Colon (tissue), 2 donors: ENCODE measurements around the gene CAVIN1.
"Not testable (repeated sequence)": the region's sequence is repeated elsewhere in the genome, so short reads cannot be mapped to it uniquely, and the experiment has no call there.

Experiments
- FAIRE-seq: peaks from 2 replicates; lab custom pipeline; 2012; peaks lifted over from hg19 to GRCh38; lab: Jason Lieb, UNC
- donor health status: control.
- donor health status: control.

Gene CAVIN1

GRCh38 chr17:42429726-42430447 is 6.8 kb upstream of the CAVIN1 start:
- no peak for FAIRE-seq

DNA sequence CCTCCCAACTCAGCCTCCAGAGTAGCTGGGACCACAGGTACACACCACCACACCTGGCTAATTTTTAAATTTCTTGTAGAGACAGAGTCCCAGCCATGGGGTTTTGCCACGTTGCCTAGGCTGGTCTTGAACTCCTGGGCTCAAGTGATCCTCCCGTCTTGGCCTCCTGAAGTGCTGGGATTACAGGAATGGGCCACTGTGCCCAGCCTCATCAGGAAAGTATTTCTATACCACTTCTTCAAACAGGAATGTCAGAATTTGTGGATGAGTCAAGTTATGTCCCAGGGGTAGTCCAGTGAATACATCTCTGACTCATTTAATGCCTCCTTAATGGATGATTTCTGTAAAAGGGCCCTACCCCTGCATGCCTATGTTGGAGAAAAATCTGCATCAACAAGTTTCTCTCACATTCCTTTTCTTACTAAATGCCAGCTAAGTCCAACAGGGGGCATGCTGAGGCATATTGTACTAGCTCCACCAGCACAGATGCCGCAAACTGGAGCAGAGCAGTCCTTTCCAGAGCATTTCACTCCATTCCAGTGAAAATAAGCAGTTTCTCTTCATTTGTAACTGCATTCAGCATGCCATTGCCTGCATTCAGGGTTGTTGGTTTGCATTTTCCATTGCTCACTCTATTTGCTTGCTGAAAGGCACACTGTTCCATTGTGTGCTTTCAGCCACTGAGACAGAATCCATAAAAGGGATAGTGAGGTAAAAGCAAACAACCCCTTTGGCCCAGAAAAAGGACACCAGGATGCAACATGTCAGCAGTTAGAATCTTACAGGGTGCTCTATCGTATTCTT is 5.3 kb upstream of the CAVIN1 start:
- FAIRE-seq, result no peak

DNA sequence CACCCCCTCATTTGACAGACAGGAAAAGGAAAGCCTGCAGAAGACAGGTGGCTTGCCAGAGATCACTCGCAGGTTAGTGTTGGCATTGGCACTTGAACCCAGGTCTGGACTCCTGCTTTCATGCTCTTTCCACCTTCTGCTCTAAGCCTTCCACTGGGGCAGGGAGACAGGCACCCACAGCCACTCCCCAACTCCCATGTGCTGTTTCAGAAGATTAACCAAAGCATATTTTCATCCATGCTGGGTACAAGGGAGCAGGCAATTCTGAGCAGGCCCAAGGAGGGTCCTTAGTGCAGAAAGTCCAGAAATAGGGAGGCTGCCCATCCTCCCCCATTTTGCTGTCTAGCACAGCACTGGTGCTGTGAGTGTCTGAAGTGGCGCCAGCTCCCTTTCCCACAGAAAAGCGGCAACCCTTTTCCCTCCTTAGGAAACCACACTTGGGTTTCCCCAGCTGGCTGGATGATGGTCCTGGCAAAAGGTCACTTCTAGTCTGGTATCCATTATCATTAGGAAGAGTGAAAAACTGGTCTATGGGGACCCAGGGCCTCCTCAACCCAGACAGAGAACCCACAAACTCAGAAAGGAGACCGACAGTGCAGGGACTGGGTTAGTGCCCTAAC is 2.0 kb upstream of the CAVIN1 start:
- no peak for FAIRE-seq

GRCh38 chr17:42423766-42424165 is 710 bp upstream of the CAVIN1 start:
- no peak for FAIRE-seq

DNA sequence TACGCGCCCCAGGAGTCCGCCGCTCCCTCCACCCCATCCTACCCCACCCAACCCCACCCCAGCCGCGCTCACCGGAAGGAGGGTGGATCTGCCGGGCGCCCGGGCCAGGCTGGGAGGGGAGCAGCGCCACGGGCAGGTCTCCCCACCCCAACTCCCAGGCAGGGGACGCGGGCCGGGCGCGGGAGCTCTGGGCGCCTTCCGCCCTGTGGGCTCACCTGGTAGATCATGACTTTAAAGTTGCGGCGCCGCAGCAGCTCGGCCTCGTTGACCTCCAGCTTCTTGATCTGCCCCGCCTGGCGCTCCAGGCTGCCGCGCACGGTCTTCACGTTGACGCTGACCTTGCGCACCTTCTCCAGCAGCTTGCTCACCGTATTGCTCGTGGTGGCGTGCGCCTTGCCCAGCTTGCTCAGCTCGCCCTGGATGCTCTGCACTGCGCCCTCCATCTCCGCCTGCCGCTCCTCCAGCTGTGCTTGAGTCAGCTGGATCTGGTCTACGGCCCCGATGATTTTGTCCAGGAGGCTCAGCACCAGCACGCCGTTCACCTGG is 571 bp downstream of the CAVIN1 start:
- no peak for FAIRE-seq

GRCh38 chr17:42421507-42422338 is 1.3 kb downstream of the CAVIN1 start:
- no peak for FAIRE-seq

GRCh38 chr17:42421136-42421506 is 1.9 kb downstream of the CAVIN1 start:
- FAIRE-seq, result no peak

- not testable (repeated sequence) for FAIRE-seq
These were observed 5.1 kb downstream of the CAVIN1 start for GRCh38 chr17:42417981-42418380.

DNA sequence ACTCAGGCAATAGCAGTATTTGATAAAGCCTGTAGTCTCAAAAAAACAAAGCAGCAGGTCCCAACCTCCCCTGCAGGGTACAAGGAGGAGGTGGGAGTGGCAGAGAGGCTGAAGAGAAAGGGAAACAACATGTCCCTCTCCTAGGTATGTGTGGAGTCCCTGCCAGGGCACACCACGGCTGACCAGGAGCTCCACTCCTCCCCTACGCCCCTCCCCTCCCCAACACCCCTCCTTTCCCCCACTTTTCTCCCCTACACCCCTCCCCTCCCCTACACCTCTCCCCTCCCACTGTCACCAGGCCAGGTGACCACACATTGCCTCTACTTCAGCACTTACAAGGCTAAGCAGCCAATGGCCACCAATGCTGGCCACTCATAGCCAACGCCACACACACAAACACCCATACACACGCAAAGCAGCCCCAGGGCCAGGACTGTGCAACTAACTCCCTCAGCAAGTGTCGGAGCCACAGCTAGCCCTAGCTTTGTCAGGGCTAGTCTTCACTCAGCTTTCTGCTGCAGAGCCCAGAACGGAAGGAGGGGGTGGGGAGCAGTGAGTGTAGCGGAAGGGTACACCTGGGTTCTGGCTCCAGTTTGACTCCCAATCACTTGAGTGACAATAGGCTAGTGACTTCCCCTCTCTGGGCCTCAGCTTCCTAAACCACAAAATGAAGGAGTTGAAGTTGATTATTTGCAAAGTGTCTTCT is 8.2 kb downstream of the CAVIN1 start:
- no peak for FAIRE-seq

- no peak for FAIRE-seq
These were observed 9.5 kb downstream of the CAVIN1 start for GRCh38 chr17:42413464-42414040.

DNA sequence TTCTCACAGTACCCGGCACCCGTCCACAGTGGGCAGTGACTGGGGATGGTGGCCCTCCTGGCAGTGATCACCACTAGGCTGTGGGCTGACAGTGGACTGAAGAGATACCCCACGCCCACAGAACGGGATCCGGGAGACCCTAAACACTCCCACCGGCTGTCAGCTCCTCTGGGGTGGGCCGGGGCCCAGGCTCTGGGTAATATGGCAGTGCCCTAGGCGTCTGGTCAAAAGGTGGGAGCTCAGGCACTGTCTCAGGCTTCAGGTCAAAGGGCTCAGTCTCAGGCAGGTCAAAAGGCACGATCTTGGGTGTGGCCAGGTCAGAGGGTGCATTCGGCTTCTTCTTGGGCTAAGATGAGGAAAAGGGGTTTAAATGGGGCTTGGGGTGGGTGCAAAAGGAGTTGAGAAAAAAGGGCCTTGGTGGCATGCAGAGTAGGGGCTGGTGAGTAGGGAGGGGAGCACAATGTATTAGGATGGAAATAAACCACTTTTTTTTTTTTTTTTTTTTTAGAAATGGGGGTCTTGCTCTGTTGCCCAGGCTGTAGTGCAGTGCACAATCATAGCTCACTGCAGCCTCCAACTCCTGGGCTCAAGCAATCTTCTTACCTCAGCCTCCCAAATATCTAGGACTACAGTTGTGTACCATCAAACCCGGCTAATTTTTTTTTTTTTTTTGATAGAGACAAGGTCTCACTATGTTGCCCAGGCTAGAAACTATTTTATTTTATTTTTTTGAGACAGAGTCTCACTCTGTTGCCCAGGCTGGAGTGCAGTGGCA is 11.0 kb downstream of the CAVIN1 start:
- no peak for FAIRE-seq

- FAIRE-seq, result no peak
These were observed 11.7 kb downstream of the CAVIN1 start for GRCh38 chr17:42411361-42411760.

DNA sequence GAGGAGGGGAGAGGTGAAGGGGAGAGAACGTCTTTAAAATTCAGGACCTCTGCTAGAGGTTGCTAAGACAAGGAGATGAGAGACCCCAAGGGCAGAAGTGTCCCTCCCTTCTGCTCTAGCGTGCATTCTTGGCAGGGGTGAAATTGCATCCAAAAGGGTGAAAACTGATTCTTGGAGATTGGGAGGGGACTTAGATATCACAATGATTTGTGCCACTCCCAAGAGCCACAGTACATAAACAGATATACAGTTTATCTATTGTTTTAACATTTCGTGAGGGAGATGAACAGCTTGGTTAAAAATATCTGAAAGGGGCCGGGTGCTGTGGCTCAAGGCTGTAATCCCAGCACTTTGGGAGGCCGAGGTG is 12.8 kb downstream of the CAVIN1 start:
- no peak for FAIRE-seq

- FAIRE-seq, result no peak
These were observed 13.3 kb downstream of the CAVIN1 start for GRCh38 chr17:42409523-42410318.

DNA sequence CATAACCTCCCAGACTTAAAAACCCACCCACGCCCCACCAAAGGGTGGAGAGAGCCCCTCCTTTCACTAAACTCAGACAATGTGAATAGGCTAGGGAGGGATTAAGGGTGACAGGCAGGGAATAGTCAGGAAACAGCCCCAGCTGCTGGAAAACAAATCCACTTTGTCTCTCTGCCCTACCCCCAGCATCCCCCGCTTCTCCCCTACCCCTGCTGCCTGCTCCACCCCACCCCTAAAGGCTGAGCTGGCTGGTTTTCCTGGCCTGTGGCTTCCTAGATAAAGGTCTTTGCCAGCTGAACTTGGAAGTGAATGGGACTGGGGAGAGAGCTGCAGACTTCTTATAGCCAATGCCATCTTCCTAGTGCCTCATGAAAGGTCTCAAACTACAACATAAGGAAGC is 15.0 kb downstream of the CAVIN1 start:
- FAIRE-seq, result no peak

DNA sequence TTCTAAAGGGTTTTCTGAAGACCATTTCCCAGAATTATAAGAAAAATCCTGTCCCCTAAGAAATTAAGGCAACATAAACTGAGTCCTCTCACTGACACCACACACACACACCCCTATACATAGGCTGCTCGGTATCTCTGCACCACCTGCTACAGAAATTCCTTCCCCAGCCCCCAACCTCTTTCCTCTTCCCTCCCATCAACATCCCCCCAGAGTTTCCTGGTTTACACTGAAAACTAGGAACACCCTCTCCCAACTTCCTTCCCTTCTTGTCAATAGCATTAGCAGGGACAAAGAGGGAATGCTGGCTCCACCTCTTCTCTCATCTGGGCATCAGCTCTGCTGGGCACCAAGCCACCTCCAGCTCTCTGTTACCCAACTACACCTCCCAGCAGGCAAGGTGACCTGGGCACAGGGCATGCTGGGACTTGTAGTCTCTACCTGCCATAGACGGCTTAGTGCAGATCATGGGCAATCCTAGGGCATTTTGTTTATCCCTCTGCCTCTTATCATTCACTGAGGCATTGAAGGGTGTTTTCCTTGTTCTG is 15.7 kb downstream of the CAVIN1 start:
- FAIRE-seq, result no peak

- no peak for FAIRE-seq
These were observed 16.3 kb downstream of the CAVIN1 start for GRCh38 chr17:42406615-42407288.

DNA sequence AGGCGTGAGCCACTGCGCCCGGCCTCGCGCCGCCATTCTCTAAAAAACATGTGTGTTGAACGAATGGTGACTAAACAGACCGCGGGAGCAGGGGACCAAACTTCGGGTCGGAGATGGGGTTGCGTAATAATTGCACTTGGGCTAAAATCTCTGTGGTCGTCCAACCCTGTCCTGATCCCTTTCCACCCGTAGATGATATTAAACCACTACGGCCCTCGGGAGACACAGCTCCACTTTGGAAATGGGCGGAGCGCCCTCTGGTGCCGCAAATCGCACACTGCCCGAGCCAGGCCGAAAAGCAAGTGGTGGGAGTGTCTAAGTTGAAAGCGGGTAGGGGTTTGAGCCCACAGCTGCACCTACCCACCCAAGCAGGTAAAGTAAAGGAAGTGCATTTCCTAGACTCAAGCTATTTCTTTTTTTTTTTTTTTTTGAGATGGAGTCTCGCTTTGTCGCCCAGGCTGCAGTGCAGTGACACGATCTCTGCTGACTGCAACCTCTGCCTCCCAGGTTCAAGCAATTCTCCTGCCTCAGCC is 17.0 kb downstream of the CAVIN1 start:
- no peak for FAIRE-seq
